Hematopoietic multipotent progenitor cell treated with erythropoietin and hydrocortisone succinate and interleukin-3 and kit ligand, for 17 days (in vitro differentiated cells): ENCODE results near the gene CNOT8.
A peak's percentile ranks its signal among the peaks of the same experiment; 100 is the strongest.
"Not testable (repeated sequence)": the region's sequence is repeated elsewhere in the genome, so short reads cannot be mapped to it uniquely, and the experiment has no call there.

Experiments
- DNase-seq: peaks from one replicate; pipeline ENCODE4 v3.0.0-alpha.2; 2015; ENCODE audit warnings: low spot score

CNOT8 gene

GRCh38 chr5:154865466-154866184, 7.2 kb downstream of the CNOT8 start:
- no peak for DNase-seq

GRCh38 chr5:154866841-154867240, 8.4 kb downstream of the CNOT8 start:
- no peak for DNase-seq

- peak; percentile 70 for DNase-seq
Observed at GRCh38 chr5:154868702-154869101, 10.3 kb downstream of the CNOT8 start.

GRCh38 chr5:154871734-154872133, 13.3 kb downstream of the CNOT8 start:
- DNase-seq = no peak

GRCh38 chr5:154873791-154874331, 15.4 kb downstream of the CNOT8 start:
- no peak for DNase-seq

- no peak for DNase-seq
Observed at GRCh38 chr5:154878642-154879335, 20.4 kb downstream of the CNOT8 start.

- no peak for DNase-seq
Observed at GRCh38 chr5:154881986-154882385, 23.6 kb downstream of the CNOT8 start.

DNA sequence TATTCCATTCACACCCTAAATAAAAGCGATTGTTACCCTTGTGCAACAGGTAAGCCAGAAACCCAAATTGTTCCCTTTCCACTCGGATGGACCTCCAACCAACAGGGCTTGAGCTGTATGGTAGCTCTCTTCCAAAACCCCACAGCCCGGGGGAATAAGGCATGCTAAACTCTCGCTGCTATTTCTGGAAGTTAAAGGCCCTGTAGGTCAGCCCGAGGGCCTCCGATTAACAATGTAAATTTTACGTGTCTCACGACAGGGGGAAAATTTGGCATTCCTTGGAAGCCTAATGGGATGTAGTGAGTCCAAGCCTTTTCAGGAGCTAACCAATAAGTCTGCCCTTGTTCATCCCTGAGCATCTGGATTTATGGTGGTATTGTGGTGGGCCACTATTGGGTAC, 26.0 kb downstream of the CNOT8 start:
- no peak for DNase-seq

DNA sequence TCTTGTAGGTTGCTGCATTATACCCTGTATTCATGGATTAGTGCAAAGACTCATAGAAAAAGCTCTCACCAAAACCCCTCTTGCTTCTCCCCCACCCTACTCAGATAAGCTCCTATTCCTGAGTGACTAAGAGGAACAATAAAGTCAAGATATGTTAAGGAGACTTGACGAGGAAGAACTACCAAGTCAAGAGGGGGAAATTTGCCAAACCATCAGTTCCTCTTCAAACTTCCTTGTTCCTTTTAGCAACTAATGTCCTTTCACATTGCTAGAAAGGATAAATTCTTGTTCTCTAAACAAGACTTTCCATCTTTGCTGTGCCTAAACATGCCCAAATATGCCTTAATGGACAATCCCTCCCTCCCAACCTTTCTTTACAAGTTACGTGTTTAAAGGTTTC, 27.0 kb downstream of the CNOT8 start:
- DNase-seq = no peak

DNA sequence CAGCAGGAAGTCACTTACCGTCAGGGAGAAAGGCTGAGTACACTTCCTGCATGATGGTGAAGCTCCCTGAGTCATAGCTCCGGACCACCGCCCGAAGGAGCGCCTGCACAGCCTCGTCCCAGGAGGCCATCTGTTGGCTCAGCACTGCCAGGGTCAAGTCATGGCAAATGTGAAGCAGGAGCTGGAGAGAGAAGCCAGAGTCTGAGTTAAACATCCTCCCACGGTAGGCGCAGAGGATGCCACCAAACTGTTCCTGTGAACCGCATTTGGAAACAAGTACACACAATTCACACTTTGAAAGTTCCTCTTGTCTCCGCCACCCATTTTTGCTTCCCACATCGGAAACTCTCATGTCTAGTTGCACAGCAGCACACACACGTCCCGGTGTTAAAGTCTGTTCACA, 33.9 kb downstream of the CNOT8 start:
- no peak for DNase-seq

DNA sequence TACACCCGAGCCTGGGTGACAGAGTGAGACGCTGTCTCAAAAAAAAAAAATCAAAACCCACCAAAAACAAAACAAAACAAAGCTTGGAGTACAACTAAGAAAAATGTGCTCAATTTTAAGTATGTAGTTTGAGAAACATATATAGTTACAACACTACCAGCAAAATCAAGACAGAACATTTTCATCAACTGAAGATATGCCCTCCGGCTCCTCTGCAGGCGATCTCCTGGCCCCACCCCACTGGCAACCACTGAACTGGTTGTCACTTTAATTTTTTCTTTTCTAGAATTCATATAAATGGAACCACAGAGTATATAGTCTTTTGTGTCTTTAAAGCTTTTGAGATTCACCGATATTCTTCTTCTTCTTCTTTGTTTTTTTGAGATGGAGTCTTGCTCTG, 35.0 kb downstream of the CNOT8 start:
- DNase-seq = no peak

GRCh38 chr5:154895606-154896561, 37.5 kb downstream of the CNOT8 start:
- no peak for DNase-seq

DNA sequence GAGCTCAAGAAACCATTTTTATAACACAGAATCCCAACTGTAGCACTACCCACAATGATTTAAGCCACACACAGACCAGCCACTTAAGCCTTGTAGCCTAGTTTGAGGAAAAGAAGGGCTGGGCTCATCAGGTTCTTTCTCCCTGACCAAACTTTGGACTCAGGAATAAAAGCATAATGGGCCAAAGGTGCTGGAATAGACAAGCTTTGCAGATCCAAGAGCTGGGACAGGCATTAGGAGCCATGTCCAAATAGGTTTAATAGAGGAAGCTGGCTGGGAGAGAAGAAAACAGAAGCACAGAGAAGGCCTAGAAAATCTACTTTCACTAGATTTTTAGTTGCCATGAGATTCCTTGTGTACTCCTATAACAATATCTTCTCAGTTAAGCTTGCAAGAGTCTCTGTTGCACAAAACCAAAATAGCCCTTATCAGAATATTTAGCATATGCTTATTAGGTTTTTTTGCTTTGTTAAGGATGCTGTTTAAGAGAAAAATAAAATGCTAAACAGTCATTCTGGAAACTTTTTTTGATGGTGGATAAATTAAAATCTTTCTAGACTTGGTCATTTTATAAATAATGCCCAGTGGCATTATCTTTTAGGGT, 38.2 kb downstream of the CNOT8 start:
- DNase-seq = no peak

- DNase-seq = no peak
Observed at GRCh38 chr5:154898210-154898609, 39.8 kb downstream of the CNOT8 start.

- DNase-seq = no peak
Observed at GRCh38 chr5:154899151-154899816, 40.9 kb downstream of the CNOT8 start.

GRCh38 chr5:154900066-154900465, 41.6 kb downstream of the CNOT8 start:
- no peak for DNase-seq

- no peak for DNase-seq
Observed at GRCh38 chr5:154901276-154901675, 42.8 kb downstream of the CNOT8 start.

DNA sequence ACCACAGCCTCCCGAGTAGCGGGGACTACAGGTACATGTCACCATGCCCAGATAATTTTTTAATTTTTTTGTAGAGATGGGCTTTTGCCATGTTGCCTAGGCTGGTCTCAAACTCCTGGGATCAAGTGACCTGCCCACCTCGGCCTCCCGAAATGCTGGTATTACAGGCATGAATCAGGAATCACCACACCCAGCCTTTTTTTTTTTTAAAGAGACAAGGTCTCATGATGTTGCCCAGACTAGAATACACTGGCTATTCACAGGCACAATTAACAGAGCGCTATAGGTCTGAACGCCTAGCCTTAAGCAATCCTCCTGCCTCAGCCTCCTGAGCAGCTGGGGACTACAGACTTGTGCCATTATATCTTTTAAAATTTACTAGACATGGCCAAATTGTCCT, 43.5 kb downstream of the CNOT8 start:
- DNase-seq = no peak

- DNase-seq = not testable (repeated sequence)
Observed at GRCh38 chr5:154905601-154906000, 47.2 kb downstream of the CNOT8 start.

DNA sequence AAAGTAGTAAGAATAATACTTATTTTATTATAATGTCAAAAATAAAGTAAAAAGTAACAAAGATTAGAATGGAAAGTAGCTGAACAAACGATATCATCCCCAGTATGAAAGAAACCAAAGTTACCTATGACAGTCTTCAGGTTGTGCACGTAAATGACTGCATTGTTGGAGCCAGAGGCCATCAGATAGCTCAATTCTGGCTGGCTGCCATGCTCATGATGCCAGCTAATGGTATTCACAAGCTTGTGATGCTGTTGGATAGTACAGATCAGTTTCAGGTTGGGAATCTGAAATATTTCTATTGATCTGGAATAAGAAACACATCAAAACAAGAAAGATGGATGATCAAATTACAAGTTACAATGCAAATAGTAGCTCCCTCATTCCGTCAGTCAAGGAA, 58.4 kb downstream of the CNOT8 start:
- no peak for DNase-seq

DNA sequence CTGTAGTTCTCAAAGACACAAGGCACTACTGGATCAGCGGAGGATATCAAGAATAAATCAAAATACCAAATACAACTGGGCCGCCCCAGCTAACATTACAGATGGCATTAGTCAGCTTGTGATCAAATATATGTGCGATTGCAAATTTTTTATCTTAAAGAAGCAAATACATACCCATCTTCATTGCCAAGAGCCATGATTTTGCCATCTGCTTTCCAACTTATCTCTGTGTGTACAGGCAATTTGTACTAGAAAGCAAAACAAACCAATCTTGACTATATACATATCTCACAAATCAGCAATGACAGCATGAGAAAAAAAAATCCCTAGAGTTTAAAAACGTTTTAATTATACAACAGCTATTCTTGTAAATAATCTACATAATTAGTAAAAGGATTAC, 59.3 kb downstream of the CNOT8 start:
- DNase-seq = peak; percentile 29
